Activated CD8-positive, alpha-beta memory T cell treated with anti-CD3 and anti-CD28 coated beads, Interleukin-2, amount 50 U/mL, for 4 hours (primary cell): ENCODE measurements around the gene NWD2.

Experiments
- DNase-seq: peaks from one replicate; pipeline ENCODE4 v3.0.0-alpha.2; 2020

Gene NWD2

DNA sequence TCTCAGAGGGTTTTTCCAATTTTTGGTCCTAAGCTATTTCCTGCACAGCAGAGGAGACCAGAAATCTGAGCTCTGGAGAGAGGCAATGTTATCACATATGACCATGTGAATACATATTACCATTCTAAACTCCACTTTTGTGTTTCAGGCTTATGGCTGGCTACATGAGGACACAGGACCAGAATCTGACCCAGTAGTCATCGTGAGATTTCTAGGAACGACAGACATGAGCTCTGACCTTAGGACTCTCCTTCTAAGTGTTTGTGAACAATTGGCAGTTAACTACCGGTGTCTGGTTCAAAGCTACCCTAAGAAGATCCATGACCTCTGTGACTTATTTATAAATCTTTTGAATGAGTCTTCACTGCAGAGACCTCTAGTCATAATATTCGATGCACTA, 198.6 kb downstream of the NWD2 start:
- no peak for DNase-seq

DNA sequence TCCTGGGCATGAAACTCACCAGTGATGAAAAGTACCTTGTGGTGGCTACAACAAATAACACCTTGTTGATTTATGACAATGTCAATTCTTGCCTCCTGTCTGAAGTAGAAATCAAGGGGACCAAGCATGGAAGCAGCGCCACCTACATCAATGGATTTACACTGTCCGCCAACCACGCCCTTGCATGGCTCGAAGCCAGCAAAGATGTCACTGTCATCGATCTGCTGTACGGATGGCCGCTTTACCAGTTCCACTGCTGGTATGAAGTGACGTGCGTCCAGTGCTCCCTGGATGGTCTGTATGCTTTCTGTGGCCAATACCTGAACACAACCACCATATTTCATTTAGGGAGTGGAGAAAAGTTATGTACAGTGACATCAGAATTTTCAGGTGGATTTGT, 200.5 kb downstream of the NWD2 start:
- no peak for DNase-seq

DNA sequence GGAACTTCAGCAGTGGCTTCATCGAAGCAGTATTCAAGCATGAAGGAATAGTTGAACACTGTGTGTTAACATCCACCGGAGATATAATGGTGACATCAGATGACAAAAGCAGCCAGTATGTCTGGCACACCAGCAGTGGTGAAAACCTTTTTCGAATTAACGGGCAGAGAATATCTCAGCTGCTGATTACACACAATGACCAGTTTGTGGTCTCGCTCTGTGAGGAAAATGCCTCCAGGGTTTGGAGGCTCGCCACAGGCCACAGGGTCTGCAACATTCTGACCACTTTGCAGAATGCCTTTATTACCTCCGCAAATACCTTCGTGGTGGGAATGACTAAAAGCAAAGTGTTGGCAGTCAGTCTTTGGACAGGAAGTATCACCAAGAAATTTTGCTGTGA, 201.5 kb downstream of the NWD2 start:
- no peak for DNase-seq

DNA sequence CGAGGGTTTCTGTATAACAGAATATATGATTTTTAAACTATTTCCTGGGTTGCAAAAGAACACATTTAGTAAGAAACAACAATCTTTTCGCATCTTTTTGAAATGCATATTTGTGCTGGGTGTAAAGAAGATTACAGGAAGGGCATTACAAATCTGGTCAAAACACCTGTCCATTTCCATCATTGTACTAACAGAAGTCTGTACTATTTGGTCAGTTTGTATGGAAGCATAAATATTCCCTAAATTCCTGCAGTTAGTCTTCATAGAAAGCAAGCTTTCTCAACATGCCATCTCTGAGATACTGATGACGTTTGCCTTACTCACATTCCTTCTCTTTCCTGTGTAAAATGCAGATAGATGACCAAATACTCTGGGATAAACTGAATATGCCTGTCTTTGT, 203.3 kb downstream of the NWD2 start:
- DNase-seq = no peak

DNA sequence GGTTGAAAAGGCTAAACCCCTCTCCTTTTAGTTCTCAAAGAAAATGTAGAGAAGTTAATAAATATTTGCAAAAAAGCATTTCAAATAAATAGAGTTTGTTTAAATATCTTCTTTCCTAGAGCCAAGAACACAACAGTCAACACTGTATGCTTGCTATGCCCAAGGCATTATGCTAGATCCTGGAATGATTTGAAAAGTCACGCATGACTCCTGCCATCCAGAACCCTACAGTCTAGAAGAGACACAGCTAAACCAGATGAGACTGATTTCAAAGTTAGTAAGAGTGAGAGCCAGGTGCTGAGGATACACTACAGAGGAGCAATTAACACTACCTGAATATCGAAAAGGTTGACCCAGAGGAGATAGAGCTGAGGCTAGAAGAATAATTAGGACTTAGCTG, 205.8 kb downstream of the NWD2 start:
- no peak for DNase-seq

DNA sequence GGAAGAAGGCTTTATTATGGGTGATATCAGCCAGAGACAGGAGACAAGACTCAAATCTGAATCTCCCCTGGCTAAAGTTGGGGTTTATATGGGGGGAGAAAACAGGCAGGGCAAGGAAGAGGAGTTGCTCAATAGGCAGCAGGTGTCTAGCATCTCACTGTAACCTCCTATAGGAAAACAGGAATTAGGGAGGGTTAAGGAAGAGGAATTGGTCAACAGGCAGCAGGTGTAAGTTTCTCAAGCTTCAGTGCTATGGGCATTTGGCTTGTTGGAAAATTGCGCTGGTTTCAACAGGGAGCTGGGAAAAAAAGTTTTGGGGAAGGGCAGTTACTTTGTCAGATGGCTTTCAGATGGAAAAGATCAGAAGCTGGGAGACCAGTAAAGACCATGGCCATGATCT, 206.4 kb downstream of the NWD2 start:
- no peak for DNase-seq

DNA sequence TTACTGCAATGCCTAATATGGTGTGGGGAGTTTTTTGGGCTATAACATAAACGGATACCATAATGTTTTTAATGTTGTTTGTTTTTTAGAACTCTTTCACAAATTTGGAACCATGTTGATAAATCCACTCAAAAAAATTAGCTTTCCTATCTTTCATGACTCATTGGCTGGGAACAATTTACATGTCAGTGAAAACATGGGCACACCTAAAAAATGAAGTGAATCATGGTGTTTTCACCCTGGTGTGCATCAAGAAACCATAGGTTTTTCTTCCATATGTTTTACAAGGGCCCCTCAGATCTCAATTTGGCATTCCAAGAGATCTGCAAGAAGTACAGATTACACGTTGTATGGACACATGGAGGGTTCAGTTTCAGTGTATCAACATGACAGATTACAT, 207.1 kb downstream of the NWD2 start:
- no peak for DNase-seq

DNA sequence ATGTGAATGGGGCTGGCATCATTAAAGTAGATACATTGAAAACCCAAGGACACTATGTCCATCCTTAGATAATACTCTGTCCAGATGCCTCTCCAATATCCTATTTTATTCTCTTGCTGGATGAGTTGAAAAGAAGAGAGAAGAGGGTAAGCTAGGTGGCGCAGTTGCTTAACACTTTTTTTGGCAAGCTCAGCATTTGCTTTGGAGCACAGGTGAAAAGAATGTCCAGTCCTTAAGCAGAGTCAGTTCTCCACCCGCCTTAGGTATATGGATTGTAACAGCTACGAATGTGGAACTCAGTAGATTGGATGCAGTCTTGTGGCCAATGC, 208.4 kb downstream of the NWD2 start:
- peak; percentile 19 for DNase-seq

DNA sequence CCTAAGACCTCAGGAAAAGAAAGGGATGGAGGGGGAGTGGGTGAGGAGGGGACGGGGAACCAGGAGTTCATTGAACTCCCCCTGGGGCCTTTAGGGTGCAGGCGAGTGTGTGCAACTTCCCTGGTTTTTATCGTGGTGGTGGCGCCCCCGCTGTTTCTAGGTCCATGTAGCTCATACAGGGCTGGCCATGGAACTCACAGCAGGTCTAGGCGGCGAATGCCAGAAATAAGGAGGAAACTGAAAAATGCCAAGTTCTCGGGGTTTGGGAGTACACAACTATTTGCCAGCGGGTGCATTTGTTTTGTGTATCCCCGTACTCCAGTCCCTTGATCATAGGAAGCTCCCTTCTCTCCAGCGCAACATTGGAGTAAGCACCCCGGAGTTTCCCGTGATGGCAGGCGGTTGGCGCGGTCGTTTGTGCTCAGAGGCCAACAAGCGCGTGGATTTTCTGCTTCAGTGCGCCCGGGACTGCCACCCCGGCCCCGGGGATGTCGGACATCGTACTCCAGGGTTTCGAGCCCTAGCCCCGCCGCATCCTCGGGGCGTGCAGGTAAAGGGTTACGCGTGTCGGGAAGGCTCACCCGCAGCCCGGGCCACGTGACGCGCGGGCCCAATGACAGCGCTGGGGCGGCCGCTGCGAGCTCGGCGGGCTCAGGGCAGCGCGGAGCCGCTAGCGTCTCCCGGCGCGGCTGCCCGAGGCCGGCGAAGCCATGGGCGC, 208.9 kb downstream of the NWD2 start:
- peak; percentile 46 for DNase-seq

DNA sequence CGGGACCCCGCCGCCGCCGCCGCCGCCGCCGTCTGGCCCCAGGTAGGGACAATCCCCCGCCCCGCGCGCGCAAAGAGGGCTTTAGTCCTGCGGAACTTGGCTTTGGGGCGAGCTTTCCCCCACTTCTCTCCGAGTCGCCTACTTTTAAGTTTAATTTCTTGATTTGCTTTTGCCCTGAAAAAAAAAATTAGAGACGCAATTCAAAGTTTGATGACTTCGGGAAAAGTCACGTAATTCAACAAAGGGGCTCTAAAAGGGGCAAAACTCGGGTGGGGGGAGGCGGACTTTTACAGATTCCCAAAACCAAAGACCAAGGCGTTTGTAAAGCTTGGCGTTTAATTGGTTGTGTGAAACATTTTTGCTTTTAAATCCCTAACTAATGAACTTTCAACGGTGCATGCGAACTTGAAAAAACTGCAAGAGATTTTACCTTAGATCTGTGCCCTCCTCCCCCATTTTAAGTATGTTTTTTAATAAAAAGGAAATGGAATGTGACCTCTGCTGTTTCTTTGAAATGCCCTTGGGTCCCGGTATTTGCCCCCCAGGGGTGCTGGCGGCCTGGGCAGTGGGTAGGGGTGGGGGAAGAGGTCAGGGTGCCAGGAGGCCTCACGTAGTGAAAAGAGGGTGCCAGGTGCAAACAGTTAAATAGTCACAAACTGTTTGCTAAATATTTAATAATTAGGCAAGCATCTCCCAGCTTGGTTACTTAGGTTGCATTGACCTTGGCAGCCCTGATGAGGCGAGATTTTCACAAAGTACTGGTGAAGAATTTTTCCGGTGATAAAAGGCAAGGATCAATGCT, 209.7 kb downstream of the NWD2 start:
- DNase-seq = no peak

DNA sequence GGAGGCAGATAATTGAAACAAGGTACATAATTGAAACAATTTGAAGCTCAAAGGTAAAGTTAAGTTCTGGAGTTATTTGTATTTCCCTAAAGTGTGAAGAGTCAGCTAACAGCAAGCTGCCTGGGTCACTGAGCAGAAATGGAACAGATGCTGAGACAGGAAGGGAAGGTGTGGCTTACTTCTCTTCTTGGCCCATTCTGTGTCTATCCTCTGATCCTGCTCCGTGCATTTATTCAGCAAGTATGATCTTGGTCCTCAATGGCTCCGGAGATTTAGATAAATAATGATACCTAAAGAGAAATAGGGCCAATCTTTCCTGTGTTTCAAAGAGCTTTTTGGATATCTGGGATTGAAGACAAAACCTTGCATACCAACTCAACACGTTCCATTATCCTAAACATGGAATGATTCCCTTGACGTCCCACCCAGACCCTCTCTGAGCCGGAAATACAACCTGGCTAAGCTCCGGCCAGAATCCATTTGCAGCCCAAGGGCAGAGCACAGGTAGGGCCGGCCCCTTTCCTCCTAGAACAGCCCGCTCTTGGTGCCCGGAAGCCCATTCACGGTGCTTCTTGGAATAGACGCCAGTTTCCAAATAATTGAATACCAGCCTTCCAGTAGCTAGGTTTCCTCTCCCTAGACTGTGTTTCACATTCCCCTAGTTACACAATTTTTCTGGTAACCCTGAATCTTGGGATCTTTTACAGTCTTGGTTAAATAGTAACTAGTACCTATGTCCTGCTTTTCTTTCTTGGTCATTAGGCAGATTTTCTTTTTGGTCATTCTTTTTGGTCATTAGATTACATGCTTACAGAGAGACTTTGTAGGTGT, 211.0 kb downstream of the NWD2 start:
- DNase-seq = no peak

DNA sequence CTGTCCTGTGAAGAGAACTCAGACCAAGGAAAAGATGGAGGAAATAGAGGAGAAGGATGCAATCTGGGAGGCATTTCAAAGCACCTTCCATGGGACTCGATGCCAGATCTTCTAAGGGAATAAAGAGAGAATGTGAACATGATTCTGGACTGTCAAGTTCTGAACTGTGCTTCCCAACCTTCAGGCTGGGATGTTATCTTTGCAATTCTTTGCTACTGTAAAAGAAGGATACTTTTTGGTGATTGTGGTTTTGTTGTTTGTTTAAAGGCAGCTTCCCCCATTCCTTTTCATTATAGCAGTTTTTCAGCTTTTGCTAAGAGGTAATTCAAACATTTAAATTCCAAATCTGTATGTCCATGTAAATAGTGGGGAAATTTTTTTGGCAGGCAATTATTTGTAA, 217.3 kb downstream of the NWD2 start:
- no peak for DNase-seq

DNA sequence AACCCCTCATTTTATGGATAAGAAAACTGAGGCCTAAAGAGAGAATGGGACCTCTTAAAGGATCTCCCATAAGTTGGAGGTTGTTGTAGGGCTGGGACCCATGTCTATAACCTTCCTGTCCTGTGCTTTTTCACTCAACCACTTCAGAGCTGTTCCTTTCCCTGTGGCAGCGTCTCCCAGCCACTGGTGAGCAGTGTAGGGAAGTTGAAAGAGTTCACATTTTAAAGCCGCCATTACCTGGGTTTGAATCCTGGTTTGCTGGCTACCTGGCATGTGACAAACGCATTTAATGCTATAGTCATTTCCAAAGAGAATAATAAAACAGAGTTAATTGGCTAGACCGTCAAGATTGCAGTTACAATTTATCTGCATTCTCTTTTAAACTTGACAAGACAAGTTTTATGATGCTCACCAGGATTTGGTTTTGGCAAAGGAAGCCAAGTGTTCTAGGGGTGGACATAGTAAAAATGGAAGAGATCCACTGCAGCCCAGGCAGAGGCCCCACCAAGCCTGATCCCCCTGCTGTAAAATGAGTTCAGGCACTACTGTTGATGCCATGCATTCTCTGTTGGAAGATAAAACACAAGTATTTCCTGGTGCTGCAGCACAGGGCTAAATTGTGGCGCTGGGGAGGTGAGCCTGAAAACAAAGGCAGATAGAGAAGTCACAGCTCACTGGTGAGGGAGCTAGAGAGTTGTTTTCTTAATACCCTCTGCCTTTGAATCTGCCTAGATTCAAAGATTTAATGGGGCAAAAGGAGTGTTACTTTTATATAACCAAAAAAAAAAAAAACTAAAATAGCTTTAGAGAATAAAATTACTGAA, 218.7 kb downstream of the NWD2 start:
- DNase-seq = no peak

DNA sequence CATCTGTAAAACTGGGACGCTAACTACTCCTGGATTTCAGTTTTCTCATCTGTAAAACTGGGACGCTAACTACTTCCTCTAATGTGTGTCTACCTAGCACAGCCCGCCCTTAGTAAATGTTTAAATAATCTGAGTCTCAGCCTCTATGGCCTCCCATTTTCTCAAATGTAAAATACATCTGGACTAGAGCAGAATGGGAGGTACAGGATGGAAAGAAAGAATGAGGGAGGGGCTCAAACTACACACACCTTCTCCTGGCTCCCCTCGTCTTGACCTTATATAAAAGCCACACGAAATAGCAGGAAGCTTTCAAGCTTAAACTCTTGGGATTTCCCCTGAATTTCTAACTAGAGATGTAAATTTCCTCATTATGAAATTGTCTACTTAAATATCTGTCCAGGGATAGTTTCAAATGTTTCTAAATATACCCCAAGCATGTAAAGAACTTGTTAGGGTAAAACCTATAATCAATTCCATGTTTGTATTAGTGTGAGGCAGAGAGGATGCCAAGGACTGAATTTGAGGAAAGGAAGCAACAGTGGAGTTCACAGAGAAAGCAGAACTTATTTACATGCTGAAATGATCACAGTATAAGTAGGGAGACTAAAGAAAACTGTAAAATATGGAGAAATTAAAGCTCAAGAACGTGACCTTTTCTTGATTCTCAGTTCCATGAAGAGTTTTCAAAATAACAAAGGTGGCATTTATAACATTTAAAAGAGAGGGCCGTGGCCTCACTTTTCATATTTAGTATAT, 220.0 kb downstream of the NWD2 start:
- no peak for DNase-seq

DNA sequence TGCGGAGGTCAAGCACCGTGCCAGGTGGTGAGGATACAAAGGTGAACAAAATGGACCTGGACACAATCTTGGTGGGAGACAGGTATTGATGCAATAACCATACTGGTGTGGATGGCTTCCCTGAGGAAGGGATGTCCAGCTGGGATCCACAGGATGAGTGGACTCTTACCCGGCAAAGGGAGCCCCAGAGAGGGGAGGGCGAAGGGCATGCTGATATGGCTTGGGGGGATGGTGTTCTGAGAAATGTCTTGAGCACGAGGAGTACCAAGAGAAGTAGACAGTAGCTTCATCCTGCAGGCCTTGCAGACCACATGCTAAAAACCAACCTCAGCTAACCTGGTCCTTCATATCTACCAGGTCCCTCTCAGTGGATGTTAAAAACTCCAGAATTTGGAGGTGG, 220.8 kb downstream of the NWD2 start:
- no peak for DNase-seq

DNA sequence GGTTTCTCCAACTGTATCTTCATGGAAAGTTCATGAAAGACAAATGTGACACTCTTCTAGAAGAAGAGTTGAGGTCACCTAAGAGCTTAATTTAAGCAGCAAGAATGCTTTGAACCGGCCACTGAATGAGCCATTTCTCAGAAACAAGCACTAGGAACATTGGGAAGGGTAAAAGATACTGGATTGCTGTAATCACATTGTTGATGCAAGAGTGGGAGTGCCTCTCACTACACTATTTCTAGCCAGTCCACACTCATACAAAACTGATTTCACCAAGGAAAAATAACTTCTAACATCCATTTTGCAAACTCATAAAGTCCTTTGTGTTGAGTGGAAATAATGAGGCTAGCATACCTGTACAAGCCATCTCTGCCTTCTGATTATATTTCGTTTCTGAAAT, 221.3 kb downstream of the NWD2 start:
- DNase-seq = no peak

DNA sequence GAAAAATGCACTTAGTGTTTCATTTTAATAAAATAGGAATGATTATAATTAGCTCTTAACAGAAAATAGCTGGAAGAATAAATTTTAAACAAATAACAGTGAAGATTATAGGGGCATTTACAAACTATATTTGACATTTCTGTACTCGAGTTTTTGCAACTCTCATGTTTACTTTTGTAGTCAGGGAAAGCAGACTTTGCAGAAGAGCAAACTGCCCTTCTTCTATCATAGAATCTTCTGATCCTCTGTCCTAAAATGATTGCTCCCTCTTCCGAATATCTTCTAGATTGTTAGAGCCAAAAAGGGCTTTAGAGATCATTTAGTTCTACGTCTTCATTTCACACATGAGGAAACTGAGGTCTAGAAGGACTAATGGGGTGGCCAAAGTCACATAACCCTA, 222.7 kb downstream of the NWD2 start:
- DNase-seq = no peak

DNA sequence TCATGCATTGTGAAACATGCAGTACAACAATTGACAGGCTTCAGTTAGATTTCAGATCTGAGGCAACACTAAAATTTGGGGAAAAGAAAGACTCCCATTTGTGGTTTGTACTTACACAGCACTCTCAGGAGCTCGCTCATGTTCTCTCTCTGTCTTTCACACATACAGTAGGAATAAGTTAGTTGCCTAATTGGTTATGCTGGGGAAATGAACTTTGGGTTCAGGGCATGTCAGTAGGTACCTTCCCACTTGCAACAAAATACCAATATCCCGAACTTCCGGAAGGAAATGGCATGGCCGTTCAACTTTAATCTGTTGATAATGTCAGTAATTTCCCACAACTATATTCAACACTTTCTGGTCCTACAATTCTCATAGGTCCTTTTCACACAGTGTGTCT, 223.3 kb downstream of the NWD2 start:
- DNase-seq = no peak

DNA sequence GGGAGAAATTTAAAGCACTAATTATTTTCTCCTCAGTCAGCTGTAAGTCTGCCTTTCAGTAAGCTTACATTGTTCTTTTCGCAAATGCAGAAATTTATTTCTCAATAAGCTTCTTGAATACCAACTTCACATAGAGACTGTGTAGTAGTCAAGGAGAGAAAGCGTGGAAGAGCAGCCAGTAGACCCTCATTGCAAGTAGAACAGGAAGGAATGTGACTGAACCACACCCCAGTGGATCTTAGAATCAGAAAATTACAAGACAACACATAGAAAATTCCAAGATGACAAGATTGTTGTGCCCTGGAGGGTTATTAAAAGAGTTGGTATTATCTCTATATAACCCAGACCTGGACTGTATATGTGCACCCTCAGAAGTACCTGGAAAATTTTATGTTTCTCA, 224.7 kb downstream of the NWD2 start:
- DNase-seq = no peak

DNA sequence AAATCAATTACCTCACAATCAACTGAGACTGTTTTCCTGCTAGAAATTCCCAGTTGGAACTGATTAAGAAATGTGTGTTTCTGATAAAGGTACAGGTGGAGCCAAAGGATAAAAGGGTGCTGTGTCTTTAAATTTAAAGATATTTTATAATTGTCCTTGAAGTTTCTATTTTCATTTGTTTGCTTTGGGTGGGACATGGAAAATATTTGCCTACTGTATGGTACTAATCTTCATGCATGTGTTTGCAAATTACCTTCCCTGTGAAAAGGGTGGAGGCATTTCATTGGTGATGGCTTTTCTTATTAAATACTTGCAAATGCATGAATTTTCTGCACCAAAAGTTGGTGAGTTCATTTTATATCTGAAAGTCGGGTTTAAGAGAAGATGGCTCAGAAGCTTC, 225.7 kb downstream of the NWD2 start:
- DNase-seq = no peak

DNA sequence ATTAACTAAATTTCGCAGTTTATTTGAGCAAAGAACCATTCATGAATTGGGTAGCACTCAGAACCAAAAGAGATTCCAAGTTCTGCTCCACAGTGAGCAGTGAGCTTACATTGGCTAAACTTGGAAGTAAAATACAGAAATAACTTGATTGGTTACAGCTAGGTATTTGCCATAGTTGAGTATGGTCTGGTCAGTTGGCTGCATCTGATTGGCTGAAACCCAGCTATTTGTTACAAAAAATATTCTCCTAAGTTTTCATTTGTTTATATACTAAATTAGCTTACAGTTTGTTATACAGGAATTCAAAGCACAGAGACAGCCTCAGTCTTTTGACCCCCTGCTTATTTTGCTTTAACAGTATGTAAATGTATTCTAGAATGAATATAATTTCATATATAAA, 226.6 kb downstream of the NWD2 start:
- no peak for DNase-seq

DNA sequence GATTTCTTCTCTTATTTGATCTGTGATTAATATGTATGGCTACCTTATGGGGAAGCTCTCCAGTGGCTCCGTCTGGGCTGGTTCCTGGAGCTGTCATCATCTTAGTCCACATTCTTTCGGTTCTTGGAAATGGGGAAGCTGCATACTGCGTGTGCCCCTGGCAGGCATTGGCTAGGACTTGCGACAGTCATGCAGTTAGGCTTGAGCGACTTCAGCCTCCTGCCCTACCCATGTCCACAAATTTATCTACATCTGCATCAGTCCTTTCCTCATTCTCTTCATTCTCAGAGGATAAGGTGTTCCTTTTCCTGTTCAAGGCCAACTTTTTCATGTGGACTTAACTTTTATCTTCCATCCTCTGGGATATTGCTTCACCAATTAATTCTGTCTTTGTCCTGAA, 227.4 kb downstream of the NWD2 start:
- DNase-seq = no peak
